ENCODE data around the gene CD82. TPM values are rescaled to one million over a fixed set of nuclear protein-coding genes. Genes with fewer than 3 reads are reported as not detected.

CD82 gene
- total and polyA plus RNA-seq, 3 donors from 2014 or later, result 5.0 to 13.7 (median 13.0) TPM

- Histone ChIP-seq H3K27me3 (no peaks in the 10 kb centered on the region), H3K27ac (peak overlapping the region in 1 of 2 donors; percentile 72), H3K36me3 (ENCODE audit: low read depth, missing control alignments) (no peaks in the 10 kb centered on the region), H3K4me3 (no peak overlapping the region), H3K9me3 (no peaks in the 10 kb centered on the region), H3K4me1 (peaks cover 23% of the 10 kb centered on the region)
- 73 to 86% methylated on average over 7 of the region's 7 CpGs for WGBS, 2 donors
- peak; percentile 69 for DNase-seq
- TF ChIP-seq POLR2A (IDR thresholded peaks at IDR 0.05) (no peak), CTCF (IDR thresholded peaks at IDR 0.05) (no peak)
- intact Hi-C loops (cut with DNase I; ENCODE audit: low total_unique reads), result no loop called here
Measured at GRCh38 chr11:44661311-44661717, 95.9 kb downstream of the CD82 start.

Small RNA genes within 50 kb of the gene (small RNA-seq; reads per million reads assigned to genes)
- gene AC104010.1, result 0 reads per million in 2 donors

Other genes with a start within 250 kb of the CD82 start
- gene TSPAN18, start 161.3 kb downstream of the CD82 start, total RNA-seq, result 1 to 10 TPM; 2.1 to 5.0 TPM
- 11.1 TPM for gene TSPAN18, start 161.3 kb downstream of the CD82 start, polyA plus RNA-seq (ENCODE audit: insufficient read depth, low read depth, low replicate concordance)